HG03095 (cell line): ENCODE results near the gene TAB2.

Source experiments
- ATAC-seq: cut with Tn5 transposase; IDR thresholded peaks from one replicate; pipeline ENCODE4 v1.9.1; 2021; ENCODE audit warnings: moderate library complexity; ENCODE audit not compliant: unreplicated experiment

Gene TAB2

DNA sequence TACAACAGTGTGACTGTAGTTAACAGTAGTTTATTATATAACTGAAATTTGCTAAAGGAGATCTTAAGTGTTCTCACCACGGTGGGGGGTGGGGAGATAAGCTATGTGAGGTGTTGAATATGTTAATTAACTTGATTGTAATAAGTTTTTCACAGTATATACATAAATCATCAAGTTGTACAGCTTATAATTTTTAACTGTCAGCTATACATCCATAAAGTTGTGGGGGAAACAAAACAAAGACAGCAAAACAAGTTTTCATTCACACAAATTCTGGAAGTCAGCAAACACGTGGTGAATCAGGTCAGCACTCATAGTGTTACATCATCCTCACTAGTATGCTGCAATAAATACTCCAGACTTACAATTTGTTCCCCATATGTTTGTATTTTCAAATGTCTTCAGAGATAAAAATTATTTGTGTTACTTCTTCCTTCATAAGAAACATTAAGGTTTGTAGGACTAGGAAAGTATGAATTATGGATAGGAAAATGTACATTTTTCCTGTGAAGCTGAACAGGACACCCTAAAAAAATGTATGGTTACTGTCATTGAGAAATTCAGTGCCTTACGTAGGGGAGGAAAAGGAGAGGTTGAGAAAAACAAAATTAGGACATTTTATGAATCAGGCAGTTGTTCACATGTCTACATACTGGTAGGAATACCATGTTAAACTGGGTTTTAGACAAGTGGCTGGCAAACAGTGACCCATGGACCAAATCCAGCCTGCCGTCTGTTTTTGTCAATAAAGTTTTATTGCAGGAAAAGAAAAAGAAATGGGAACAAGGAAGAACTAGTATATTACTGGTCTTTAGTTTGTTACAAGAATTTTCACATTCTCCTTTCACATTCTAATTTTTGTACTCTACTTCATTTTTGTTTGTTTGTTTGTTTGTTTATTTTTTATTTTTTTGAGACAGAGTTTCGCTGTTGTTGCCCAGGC lies 88.6 kb downstream of the TAB2 start:
- no peak for ATAC-seq

DNA sequence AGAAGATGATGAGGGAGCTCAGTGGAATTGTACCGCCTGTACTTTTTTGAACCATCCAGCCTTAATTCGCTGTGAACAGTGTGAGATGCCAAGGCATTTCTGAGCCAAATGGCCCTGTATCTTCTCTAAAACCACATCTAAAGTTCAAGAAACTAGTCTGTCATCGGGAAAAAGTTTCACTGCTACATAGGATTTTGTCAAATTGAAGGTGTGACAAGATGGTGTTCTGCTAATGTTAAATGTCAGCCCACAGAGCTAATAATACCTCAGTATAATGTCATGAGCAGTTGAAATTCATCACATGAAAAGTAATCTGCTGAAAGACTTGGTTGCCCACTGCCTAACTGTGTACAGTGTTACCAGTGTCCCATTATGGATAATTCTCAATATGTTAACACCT lies 92.1 kb downstream of the TAB2 start:
- no peak for ATAC-seq

DNA sequence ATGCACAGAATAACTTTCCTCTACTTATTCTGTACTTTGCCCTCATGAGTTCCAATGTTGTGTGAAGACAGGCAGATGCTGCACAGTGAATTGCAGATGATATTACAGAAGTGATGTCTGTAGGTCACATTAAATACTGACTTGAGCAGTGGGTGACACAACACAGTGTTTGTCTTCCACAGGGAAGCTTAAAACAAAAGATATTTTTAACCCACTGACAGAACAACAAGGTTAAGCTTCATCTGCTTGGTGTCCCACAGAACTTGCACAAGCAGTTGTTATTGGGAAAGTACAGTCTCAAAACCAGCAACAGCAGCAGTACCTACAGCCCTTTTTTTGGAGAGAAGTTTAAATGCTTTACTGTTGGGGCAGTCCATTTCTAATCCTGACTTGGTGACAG lies 93.0 kb downstream of the TAB2 start:
- ATAC-seq = no peak

DNA sequence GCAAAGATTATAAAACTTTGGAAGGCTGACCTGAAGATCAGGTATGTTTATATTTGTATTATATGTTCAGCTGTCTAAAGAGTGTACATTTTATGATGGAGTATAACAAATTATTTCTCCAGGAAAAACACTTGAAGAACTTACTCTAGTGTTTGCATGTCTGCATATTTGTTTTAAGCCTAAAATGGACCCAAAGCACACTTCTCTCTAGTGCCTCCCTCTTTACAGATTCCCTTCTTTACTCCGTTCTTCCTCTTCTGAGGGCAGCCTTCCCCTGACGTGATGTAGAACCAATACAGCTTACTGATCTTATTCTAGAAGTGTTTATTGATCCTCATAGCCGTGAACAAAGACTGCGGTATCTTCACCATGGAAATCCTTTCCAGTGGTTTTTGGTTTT lies 96.5 kb downstream of the TAB2 start:
- no peak for ATAC-seq

DNA sequence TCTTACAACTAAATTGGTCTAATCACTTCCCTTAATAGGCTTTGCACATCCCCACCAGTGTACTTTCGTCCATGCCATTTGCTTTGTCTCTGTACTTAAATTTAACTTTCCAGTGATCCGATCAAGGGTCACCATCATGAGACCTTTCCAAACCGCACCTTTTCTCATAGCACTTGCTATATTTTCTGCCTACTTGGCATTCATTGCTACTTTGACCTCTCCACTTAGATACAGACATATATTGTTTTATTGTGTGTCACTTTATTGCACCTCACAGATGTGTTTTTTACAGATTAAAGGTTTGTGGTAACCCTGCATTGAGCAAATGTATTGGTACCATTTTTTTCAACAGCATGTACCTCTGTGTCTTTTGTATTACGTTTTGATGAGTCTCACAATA lies 97.3 kb downstream of the TAB2 start:
- ATAC-seq = no peak

DNA sequence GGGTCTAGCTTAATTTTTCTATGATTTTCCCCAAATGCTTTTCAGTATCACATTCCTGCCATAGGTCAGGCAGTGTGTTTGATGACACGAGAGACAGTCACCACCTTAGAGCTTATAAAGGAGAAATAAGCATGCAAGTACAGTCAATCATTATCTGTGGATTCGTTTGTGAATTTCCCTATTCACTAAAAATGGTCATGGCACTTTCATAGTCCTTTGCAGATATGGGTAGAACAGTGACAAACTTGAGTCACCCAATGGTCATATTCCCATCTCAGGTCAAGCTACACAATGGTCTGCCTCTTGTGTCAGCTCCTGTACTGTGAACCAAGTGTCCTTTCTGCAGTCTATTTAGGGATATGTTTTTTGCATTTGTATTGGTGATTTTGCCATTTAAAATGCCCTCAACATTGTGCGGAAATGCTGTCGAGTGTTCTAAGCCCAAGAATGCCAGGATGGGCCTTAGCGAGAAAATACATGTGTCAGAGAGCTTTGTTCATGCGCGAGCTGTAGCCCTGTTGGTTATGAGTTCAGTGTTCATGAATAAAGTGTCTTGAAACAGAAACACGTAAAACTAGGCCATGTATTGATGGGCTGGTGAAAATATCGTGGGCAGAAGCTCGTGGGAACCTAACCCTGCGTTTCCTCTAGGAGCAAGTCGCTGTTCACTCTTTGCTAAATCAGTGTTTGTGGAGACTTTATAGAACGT lies 102.3 kb downstream of the TAB2 start:
- no peak for ATAC-seq

DNA sequence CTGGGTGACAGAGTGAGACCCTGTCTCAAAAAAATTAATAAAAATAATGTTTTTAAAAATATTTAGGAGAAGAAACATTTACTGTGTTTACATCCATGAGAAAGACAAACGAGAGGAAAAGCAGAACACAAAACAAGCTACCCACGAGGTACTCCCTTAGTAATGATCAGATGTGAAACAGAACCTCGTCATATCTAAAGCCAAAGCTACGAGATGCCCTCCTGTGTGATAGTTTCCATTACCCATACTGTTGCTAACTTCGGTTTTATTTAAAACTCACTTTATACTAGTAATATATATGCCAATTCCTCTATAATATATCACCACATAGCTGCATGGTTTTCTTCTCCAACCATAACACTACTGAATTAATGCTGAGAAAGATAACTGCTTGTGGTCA lies 103.6 kb downstream of the TAB2 start:
- no peak for ATAC-seq

DNA sequence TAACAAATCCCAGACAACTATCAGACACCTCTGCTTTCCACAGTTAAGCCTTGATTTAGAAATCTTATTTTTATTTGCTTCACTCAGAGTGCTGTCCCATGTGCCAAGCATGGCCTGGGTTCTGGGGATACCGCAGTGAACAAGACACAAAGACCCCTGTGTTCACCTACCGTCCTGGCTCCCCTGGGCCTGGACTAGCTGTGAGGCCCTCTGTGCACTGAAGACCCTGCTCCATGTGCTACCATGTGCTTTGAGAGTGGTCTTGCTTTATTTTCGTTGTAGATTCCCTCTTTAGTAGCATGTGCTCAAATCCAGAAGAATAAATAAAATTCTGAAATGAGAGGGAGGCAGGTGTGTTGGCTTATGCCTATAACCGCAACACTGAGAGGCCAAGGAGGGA lies 105.1 kb downstream of the TAB2 start:
- ATAC-seq = no peak

DNA sequence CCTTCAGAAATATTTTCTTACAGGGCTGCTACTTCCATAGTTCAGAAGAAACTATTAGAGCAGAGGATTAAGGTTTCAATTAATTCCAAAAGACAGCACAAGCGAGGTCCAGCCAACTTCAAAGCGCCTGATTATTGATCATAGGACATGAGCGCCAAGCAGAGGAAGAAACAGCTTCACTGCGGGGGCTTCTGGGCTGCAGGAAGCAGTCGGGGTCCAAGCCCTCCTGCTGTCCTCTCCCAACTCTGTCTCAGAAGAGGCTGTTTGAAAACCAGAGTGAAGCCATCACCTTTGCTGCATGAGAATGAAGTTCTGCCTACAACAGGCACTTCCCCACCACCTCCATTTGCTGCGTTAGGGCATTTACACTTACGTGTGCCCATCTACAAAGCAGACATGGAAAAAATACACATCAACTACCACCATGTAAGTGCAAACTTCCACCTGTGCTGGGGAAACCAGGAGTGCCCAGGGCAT lies 106.5 kb downstream of the TAB2 start:
- ATAC-seq = no peak

DNA sequence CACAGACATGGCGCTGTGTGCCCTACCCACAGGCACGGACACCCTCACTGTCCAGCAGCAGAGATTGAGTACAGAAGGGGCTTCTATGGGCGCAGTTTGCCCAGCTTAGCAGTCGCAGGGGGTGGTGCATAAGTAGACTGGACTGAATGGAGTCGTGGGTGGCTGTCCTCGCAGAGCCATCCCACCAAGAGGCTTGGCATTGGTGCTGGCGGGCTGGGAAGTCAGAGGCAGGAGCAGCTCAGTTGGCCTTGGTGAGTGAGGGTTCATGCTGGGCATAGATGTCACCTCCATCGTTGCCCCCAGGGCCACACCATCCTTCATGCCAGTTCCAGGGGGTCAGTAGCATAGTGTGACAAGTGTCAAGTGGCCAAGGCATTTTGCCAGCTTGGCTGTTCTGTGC lies 107.7 kb downstream of the TAB2 start:
- ATAC-seq = no peak

DNA sequence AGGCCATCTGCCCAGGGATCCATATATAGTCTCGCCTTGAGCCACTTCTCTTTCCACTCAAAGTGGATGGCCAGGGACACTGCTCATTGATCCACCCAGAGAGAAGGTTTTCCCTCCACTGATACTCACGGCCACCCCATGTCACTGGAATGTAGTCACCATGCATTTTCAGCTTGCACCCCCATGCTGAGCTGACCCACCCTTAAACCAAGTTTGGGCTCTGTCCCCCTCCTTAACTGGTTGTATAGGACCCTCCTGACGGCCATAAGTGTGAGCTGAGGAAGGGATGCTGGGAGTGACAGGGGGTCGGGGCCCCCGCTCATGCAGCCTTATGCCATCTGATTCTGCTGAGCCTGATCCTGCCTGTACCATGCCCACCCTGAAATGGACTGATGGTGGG lies 108.2 kb downstream of the TAB2 start:
- no peak for ATAC-seq

DNA sequence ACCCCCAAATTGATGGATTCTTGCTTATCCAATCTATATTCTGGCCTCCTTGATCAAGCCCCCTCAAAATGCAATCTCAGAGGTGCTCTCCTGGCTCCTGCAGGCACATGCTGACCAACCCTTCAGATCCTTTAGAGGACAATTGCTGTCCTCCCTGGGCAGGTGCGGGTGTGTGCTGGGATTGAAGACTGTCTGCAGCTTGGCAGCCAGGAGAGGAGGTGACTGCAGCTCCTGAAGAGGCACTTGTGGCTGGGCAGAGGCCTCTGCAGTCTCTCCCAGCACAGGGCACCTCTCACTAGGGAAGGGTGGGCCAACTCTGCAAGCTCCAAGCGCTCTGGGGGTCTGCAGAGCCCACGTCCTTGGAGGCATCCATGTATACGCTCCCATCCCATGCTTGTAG lies 111.1 kb downstream of the TAB2 start:
- ATAC-seq = no peak

DNA sequence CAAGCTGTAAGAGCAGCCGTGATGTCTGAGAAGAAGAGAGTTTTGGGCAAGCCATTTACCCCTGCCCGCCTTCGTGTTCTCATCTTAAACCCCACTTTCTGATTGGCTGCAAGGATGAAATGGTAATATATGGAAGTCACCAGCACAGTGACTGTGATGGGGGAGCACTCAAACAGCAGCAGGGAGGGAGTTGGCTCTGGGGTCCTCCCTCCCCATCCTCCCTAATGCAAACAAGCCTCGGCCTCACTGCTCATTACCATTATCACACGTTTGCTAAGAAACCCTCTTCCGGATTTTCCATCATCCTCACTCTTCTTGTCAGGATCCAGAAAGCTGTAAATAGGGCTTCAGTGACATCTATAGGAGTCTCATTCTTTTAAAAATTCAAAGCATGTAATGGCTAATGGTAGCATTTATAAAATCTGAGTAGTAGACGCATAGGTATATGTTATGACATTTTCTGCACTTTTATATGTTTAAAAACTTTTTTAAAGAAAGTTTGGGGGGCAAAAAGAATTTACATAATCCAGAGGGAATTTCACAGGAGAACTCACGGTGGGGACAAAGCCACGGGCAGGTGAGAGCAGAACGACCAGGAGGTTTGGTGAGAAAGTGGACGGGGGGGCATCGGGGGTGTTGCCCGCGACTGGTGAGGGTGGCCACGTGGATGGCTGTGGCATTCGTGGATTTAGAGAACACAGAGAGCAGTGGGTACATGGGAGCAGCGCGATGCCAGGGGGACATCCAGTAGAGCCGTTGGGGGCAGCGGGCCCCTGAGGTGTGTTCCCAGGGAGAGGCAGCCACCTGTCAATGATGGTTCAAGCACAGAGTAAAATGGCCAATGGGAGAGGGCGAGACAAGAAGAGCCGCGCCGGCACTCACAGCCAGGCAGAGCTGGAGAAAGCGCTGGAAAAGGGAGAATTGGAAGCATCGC lies 112.2 kb downstream of the TAB2 start:
- ATAC-seq = no peak

DNA sequence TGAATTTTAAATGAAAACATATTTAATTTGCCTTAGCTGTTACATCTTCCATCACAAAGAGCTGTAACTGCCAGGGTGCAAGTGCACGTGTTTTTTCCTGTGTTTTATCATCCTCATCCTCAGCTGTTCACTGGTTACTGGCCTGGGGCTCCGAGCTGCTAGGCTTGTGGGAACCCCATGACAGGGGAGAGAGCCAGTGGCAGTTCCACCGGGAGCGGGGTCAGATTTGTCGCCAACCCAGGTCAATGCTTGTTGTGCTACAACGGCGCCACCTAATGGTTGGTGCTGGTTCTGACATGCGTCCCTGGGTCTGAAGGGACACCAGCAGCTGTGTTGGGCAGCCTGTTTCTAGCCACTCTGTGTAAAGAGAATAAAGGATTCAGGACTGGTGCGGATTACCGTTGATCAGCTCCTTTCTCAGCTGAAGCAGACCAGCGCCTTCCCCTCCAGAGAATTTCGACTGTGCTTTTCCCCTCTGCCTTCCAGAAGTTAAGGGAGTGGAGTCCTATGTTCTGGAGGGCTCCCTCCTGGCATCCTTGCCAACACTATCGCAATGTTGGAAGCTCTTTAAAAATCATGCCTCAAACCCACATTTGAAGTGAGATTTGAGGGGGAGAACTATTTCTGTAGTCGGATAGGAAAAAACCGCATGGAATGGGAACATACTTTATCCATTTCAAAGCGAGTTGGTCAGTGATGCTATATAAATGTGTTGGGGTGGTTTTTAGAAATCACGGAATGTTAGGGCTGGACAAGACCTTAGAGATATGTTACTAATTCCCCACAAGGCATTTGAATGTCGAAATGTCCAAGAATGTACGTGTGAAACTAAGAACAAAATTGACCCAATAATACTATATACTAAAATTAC lies 114.6 kb downstream of the TAB2 start:
- ATAC-seq = peak; percentile 85

DNA sequence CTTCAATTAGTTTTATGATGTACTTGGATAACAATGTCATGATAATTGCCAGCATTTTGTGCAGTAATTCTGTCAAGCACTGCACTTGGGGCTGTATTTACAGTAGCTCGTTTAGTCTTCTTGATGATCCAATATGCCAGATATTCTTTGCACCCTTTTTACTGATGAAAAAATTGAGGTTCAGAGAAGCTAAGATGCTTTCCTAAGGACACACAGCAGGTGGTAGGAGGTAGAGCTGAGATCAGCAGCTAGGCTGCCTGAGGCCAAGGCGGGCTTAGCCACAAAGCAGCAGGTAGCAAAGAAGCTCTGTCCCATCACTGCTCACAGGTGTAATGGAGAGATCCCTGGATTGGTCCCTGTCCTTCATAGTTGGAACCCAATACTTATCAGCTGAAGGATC lies 115.9 kb downstream of the TAB2 start:
- ATAC-seq = no peak

DNA sequence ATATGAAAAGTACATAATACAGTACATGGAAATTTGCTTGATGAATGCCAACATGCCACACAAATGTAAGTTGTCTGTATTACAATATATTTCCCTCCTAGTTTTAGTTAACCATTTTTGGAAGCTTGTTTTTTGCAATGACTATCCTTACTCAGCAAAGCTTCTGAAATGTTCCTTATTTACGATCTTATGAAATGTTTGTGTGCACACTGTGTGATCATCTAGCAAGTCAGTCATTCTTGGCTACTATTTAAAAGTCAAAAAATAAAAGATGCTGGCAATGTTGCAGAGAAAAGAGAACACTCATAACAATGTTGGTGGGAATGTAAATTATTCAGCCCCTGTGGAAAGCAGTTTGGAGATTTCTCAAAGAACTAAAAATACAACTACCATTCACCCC lies 116.4 kb downstream of the TAB2 start:
- ATAC-seq = no peak

DNA sequence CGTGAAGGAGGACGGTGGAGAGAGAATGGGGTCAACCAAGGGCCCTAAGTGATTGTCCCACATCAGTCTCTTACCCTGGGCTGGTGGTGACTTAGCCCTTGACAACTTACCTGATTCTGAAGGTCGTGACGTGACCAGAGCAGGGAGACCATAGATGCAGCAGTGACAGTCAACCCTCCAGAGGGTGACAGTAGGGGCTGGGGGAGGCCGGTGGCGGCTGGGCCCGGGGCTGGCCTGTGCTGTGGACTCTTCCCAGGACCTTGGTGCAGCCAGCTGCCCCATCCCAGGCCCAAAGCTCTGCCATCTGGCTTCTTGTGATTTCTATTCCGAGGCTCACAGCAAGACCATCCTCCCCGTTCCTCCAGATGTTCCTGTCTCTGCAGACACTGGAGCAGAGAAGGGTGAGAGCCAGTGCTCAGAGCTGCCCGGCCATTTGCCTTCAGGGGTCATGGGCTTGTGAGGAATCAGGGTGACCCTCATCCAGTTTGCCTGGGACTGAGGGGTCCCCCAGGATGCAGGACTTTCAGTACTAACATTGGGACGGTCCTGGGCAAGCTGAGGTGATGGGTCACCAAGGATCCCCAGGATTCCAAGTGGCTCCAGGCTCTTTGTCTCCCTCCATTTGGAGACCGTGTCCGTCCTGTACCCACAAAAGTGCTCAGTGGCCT lies 118.5 kb downstream of the TAB2 start:
- no peak for ATAC-seq

DNA sequence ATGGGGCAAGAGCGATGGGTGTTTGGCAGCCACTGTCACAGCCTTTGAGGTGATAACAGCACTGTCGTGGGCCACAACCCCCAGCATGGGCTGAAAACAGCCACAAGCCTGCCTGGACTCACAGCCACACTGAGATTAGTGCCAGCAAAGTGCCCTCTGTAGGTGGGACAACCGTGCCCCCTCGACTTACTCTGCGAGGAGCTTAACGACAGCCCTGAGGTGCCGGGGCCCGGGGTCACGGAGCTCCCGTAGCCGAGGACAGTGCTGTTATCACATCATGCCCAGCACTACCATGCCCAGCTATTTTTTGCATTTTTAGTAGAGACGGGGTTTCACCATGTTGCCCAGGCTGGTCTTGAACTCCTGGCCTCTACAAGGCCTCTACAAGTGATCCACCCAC lies 119.1 kb downstream of the TAB2 start:
- ATAC-seq = no peak

DNA sequence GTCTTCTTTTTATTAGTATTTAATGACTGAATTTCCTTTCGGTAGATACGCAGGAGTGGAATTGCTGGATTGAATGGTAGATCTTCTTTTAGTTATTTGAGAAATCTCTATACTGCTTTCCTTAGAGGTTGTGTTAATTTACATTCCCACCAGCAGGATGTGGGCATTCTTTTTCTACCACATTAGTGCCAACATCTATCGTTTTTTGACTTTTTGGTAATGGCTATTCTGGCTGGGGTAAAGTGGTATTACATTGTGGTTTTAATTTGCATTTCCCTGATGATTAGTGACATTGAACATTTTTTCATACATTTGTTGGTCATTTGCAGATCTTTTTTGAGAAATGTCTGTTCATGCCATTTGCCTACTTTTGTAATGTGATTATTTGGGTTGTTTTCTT lies 119.7 kb downstream of the TAB2 start:
- ATAC-seq = no peak

DNA sequence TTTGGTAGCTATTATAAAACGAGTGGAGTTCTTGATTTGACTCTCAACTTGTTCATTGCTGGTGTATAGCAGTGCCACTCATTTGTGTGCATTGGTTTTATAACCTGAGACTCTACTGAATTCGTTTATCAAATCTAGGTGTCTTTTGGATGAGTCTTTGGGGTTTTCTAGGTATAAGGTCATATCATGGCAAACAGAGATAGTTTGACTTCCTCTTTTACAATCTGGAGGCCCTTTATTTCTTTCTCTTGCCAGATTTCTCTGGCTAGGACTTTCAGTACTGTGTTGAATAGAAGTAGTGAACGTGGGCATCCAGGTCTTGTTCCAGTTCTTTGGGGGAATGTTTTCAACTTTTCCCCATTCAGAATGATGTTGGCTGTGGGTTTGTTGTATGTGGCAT lies 121.3 kb downstream of the TAB2 start:
- ATAC-seq = no peak
